ENCODE results near the gene H1-8.

H1-8 gene

GRCh38 chr3:129556358-129556695, 13.4 kb downstream of the H1-8 start:
- no peak for DNase-seq (ENCODE audit: low read depth in 2 of 2)

DNA sequence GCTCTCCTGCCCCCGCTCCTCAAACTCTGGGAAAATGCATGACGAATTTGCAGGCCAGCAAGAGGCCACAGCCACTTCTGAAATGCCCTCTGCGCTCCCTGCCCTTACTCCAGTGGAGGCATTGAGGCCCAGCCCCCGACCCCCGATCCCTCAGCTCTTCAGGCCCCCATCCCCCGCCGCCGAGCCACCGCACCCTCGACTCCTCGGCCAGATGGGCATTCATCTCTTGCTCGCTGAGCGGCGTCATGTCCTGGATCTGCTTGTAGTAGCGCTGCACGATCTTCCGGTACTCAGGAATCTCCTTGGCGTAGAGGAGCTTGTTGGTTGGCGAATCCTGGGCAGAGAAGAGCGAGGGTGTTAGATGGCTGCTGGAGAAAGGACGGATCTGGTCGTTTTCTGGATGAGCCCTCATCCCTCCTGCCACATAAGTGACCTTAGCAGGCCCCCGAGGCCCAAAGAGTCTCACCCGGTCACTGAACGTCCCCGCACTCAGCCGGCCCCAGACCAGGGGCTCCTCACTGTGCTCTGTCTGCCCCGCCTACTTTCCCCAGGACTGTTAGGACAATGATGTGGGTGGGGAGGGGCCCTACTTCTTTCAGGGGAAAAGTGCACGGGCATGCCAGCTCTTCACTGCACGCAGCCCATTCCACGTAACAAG, 14.0 kb downstream of the H1-8 start:
- no peak for DNase-seq (ENCODE audit: low read depth in 2 of 2)

DNA sequence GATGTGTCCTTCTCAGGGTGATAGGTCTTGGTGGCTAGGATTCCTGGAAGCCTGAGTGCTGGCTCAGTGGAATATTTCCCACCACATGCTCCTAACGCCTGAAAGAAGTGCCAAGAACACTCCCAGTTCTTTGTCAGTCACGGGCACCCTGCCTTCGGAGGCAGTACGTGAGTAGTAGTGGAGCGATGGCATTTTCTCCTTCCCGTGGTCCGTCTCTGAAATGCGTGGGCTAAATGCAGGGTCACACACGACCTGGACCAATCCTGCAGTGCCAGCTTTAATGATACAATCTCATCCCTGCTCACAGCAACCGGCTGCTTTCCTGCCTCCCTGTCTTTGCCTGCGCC, 14.5 kb downstream of the H1-8 start:
- no peak for DNase-seq (ENCODE audit: low read depth in 2 of 2)

DNA sequence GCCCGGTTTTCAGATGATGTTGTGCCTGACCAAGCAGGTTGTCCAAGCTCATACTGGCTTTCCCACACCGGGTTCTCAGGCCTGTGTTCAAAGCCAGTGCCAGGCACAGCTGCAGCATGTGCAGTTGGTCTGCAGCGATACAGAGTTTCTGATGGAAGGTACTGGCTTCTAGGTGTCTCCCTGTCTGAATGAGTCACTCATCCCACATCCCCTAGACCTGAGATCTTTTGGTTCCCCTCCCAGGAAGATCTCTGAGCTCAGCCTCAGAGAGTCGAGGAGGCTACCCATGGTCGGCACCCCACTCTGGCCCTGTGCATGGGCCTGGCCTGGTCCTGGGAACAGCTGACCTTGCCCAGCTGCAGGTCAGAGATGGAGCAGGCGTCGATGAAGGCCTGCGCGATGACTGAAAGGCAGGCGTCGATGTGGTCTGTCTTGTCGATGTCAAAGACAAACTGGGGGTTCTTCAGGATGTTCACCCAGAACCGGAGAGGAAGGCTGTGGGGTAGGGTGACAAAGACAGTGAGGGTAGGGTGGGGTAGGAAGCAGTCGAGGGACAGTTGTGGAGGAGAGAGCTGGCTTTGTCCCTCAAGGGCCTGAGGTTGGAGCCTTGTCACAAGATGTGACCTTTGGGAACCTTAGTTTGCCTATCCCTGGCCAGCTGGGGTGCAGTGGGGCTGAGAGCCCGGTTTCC, 15.3 kb downstream of the H1-8 start:
- no peak for DNase-seq (ENCODE audit: low read depth in 2 of 2)

DNA sequence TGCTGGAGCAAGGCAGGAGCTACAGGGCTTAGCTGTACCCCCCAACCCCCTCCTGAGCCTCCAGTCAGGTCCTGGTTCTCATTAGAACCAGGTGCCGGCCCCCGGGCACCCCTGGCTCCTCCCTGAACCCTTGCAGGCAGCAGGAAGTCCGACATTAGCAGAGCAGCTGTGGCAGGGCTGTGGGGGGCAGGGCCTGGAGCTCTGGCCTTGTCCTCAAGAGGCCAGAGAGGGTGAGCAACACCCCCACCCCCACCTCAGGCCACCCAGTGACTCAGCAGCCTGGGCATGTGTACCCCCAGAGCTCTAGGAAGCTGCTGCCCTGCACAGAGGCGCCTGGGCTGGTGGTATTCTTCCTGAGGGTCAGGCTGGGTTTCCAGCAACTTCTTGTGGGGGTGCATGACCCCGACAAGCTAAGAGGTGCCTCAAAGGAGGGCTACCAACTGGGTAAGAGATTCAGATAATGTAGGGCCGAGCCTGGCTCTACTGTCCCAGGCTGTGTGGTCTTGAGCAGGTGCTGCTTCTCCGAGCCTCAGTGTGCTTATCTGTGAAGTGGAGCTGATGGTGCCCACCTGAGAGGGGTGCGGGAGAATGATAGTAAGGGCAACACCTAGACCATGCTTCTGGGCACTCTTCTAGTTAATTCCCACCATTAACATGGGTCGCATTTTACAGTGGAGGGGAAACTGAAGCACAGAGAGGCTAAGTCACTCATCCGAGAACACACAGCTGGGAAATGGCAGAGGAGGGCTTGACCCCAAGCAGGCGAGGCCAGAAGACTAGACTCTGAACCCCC, 16.0 kb downstream of the H1-8 start:
- DNase-seq (ENCODE audit: low read depth in 2 of 2) = no peak

DNA sequence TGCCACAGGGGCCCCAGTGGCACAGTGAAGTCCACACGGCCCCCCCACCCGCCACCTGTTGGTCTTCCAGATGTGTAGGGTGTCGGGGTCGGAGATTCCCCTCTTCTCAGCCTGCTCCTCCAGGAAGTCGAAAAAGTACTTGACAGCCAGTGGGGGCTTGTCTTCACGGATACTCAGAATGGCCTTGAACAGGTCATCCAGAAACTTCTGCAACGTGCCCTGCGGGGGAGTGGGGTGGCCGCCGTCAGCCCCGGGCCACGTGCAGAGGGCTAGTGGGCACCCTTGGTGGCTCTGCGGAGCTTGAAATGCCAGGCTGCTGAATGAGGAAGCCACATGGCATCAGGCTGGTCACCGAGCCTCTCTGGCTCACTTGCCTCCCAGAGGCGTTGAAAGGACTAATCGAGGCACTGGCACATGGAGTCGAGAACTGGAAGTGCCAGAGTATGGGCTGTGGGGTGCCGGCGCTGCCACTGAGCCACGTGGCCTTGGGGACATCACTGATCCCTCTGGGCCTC, 16.6 kb downstream of the H1-8 start:
- no peak for DNase-seq (ENCODE audit: low read depth in 2 of 2)

DNA sequence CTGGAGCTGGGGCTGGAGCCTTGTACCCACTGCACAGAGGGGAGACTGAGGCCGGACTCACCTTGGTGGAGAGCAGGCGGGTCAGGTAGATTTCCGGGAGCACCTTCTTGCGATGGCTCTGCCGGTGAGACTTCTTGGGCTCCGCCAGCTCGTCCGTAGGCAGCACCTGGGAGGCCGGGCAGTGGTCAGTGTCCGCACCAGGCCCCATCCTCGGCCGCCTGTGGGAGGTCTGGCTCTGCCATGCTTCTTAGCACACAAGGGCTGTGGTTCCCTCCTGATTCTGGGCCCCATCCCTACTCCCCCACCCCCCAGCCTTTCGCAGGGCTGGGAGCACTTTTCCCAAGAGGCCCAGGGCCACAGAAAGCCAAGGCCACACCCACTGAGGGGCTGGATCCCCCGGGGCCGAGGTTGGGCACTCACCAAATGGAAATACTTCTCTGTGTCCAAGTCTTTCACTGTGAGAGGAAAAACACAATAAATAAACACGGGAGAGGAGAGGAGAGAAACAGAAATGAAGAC, 17.4 kb downstream of the H1-8 start:
- DNase-seq (ENCODE audit: low read depth in 2 of 2) = no peak

GRCh38 chr3:129560911-129561594, 18.1 kb downstream of the H1-8 start:
- DNase-seq (ENCODE audit: low read depth in 2 of 2) = no peak

GRCh38 chr3:129561619-129562248, 18.8 kb downstream of the H1-8 start:
- DNase-seq (ENCODE audit: low read depth in 2 of 2) = no peak

GRCh38 chr3:129562803-129563202, 19.8 kb downstream of the H1-8 start:
- no peak for DNase-seq (ENCODE audit: low read depth in 2 of 2)

DNA sequence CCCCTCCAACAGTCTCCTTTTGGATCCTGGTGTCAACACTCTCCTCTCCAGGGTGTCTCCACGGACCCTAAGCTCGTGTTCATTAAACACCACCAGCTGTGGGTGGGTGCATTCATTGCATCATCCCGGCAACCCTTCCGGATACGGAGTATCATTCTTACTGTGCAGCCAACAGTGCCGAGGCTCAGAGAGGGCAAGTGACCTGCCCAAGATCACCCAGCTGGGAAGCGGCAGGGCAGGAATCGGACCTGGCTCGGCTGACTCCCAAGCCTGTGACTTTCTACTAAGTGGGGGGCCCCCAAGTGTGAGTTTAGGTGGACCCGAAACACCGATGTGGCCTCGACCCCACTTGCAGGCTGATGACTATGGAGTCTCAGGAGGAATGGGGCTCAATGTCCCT, 20.4 kb downstream of the H1-8 start:
- DNase-seq (ENCODE audit: low read depth in 2 of 2) = no peak

- no peak for DNase-seq (ENCODE audit: low read depth in 2 of 2)
Observed at GRCh38 chr3:129563850-129564535, 21.0 kb downstream of the H1-8 start.

DNA sequence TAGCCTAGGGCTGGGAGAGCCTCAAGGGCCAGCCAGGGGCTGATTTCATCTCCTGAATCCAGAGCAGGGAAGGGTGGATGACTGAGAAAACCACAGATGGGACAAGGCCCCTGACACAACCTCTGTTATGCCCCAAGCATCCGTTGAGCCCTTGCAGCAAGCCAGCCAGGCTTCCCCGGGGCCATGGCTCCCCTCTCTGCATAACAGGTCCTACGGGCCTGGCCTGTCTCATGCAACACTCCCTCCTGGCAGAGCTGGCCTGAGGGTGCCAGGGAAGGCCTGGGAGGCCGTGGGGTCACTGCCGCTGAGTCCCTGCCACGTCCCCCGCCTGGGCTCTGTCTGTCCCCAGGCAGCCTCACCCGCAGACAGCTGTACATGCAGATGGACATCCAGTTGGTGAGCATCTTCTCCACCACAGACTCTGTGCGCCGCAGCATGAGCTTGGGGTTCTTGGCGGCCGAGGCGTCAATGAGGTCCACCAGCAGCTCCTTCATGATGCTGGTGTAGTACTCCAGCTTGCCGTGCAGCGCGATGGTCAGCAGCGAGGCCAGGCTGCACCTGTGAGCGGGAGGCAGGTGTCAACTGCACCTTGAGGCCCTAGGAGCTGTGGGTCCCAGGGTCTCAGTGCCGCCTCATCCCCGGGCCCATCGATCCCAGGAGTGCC, 22.1 kb downstream of the H1-8 start:
- no peak for DNase-seq (ENCODE audit: low read depth in 2 of 2)

DNA sequence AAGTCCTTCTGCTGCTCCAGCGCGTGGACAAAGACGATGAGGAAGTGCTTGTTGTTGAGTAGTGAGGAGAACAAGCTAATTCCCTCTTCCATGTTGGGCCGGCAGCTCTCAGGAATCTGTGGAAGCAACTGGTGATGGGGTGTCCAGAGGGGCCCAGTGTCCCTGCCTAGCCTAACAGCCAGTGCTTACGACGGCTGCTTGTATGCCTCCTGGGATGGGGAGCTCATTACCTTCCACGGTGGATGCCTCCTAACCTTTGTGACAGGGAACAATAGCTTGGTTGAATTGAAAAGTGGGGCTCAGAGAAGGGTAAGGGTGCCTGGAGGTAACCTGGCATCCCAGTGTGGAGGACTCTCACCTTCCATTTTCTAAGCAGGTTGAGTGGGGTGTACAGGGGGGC, 22.9 kb downstream of the H1-8 start:
- no peak for DNase-seq (ENCODE audit: low read depth in 2 of 2)

DNA sequence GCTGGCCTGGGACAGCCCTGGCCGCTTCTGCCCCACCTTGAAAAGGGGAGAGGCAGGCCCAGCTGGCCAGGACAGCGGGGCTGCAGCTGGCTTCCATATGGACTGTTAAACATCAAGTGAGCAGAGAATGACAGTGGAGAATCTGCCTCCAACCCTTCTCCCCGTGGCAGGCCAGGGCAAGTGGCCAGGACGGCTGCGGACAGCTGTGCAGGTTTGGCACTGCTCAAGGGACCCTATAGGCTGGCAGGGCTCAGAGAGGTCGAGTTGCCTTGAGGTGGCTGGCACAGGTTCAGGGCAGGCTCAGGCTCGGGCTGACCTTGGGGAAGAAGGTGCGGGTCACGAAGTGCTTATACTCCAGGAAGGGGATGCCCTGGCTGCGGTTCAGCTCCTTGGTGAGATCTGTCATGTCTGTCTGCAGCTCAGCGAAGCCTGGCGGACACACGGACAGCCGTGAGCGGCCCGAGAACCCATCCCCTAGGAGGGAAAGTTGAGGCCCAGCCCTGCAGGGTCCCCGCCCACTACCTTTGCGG, 24.3 kb downstream of the H1-8 start:
- DNase-seq (ENCODE audit: low read depth in 2 of 2) = no peak

- DNase-seq (ENCODE audit: low read depth in 2 of 2) = no peak
Observed at GRCh38 chr3:129567939-129568338, 25.0 kb downstream of the H1-8 start.

- DNase-seq (ENCODE audit: low read depth in 2 of 2) = no peak
Observed at GRCh38 chr3:129569856-129570255, 26.9 kb downstream of the H1-8 start.

- no peak for DNase-seq (ENCODE audit: low read depth in 2 of 2)
Observed at GRCh38 chr3:129571605-129572547, 28.9 kb downstream of the H1-8 start.

DNA sequence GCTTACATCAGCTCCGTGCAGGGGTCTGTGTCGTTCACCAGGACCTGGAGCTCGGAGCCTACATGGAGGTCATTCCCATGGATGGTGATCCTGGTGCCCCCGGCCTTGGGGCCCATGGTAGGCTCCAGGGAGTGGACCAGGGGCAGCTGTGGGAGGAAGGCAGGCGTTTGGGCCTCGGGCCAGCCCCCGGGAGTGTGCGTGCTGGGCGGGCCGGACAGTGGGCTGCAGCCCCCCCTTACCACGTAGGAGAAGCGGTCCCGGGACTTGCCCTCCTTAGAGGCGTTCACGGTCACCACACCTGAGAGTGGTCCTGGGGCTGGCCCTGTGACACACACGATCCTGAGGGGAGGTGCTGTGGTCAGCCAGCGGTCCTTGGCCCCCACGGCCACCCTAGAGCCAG, 29.6 kb downstream of the H1-8 start:
- no peak for DNase-seq (ENCODE audit: low read depth in 2 of 2)
